Esophagus muscularis mucosa (tissue), 3 donors: ENCODE data around the gene CALML3.
A peak's percentile ranks its signal among the peaks of the same experiment; 100 is the strongest.

Experiments used
- CTCF ChIP-seq, 3 experiments: fragments of 200-600 bp in 2 of 3; fragments of 450-650 bp in 1 of 3; sonication (generic) in 2 of 3; IDR thresholded peaks; one replicate each; pipeline ENCODE4 v1.5.1; 2017 to 2019; ENCODE audit warnings: antibody characterized with exemption in 3 of 3, mild to moderate bottlenecking in 2 of 3, moderate library complexity in 1 of 3
- POLR2A ChIP-seq: fragments of 450-650 bp; IDR thresholded peaks from one replicate; pipeline ENCODE4 v1.6.1; 2017; ENCODE audit warnings: antibody characterized with exemption, moderate library complexity, mild to moderate bottlenecking, low read depth
- POLR2AphosphoS5 ChIP-seq, 2 donors: sonication (generic); formaldehyde crosslinking; IDR thresholded peaks; one replicate each; pipeline ENCODE4 v1.6.1; 2017; ENCODE audit warnings: antibody characterized with exemption in 2 of 2

DNA sequence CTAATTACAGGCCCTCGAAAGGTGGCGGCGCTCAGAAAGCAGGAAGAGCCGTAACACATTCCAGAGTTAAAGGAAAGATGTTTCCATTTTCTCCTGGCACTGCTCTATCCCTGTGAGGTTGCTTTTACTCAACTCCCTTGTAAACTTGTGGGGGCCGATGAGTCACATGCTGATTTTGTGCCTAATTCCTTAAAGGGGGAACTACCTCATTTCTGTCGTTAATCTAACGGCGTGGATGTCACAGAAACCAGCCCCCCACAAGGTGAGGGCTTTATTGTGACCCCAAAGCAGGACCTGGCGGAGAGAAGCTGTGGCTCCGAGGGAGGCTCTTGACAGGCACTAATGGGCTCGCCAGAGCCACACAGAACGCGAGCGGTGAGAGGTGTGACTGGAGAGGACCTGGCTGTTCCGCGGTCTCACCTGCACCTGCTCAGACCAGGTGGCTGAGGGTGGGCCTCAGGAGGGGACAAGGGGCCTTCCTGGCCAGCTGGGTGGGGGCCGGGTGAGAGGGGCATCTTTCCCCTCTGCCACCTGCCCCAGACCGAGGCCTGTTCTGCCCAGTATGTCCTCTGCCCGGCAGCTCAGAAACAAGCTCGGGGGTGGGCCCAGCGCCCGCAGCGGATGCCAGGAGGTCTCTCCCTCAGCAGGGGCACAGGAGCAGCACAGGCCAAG is 50.9 kb downstream of the CALML3 start:
- TF ChIP-seq CTCF (IDR thresholded peaks at IDR 0.05): no peak
- TF ChIP-seq POLR2A: no peak
- peak in 1 of 2 donors; percentile 53 for TF ChIP-seq POLR2AphosphoS5 (IDR thresholded peaks at IDR 0.05)
